LNCAP (cell line): ENCODE measurements around the gene PRSS21.

ENCODE experiments used
- CTCF ChIP-seq: fragments of 450-650 bp; IDR thresholded peaks from 2 replicates; pipeline ENCODE4 v1.5.1; 2017; ENCODE audit warnings: mild to moderate bottlenecking

Gene PRSS21

GRCh38 chr16:2816751-2817339 lies at the start of gene PRSS21:
Gene PRSS21 (plus strand): TSS chr16:2817237. CDS start chr16:2817269, 32 bp downstream.
- TF ChIP-seq CTCF = no peak

GRCh38 chr16:2767891-2768290 lies 49.1 kb upstream of the PRSS21 start:
- no peak for TF ChIP-seq CTCF

DNA sequence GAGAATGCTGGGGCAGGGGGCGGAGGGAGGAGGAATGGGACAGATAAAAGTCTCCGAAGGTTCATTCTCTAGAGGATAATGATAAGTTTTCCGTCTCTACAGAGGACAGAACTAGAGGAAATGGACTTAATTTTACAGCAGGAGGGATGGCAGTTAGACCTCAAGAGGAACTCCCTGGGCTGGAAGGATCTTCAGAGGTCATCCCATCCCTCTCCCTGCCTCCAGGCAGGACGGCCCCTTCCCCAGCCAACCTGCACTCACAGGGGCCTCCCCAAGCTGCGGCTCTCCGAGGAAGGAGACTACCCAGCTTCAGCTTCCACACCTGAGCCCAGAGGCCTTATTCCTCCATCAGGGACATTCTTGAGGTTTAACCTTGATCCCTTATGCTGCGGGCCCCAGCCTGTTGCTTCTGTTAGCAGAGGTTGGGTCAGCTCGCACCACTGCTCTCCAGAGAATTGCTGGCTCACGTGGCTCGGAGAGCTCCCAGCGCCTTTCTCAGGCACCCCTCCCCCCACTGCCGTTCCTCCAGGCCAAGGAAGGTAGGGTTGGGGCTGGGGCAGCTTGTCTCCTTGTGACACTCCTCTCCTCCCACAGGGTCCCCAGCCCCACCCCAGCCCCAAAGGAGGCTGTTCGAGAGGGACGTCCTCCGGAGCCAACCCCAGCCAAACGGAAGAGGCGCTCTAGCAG lies 48.5 kb upstream of the PRSS21 start:
- no peak for TF ChIP-seq CTCF

- TF ChIP-seq CTCF = no peak
Measured at GRCh38 chr16:2769100-2769529, 47.9 kb upstream of the PRSS21 start.

DNA sequence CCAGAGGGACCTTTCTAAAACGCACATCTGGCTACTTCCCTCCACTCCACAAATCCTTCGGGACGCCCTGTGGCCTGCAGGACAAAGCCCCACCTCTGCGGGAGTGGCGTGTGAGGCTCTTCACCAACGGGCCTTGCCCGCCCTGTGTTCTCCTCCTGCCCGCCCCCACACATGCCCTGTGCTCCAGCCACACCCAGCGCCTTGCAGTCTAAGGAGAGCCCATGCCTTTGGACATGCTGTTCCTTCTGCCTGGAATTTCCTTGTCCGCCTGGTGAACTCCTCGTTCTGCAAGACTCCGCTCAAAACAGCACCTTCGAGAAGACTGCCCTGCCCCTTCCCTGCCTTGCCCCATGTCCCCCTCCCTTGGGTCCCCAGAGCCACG lies 47.4 kb upstream of the PRSS21 start:
- no peak for TF ChIP-seq CTCF

DNA sequence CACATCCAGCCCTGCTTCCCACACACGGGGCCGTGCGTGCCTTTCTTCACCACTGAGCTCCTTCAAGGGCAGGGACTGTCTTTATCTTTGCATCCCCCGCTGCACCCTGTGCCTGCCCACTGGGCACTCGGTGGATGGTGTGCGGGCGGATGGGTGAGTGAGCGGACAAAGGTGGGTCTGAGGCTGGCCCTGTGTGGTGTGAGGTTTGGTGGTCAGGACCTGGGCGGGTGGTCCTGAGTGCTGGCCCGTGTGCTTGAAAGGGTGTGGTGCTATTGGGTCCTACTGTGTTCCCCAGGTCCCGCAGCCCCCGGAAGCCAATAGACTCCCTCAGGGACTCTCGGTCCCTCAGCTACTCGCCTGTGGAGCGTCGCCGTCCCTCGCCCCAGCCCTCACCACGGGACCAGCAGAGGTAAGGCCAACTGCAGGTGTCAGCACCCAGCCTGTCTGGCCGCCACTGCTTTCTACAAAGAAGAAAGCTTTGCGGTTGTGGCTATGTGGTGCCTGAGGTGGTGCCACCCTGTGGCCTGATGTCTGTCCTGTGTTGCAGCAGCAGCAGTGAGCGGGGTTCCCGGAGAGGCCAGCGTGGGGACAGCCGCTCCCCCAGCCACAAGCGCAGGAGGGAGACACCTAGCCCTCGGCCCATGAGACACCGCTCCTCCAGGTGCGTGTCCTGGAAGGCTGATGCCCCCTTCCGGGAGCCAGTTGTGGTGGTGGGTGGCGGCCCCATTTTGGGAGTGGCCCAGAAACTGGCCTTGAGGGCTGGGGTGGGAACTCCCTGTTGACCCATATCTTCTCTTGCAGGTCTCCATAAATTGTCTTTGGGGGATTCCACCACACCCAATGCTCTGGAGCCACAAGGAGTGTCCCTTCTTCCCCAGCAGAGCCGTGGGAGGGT lies 46.7 kb upstream of the PRSS21 start:
- TF ChIP-seq CTCF = peak; percentile 16; the same call in 1 of the 2 replicates

GRCh38 chr16:2771496-2772402 lies 45.3 kb upstream of the PRSS21 start:
- TF ChIP-seq CTCF = no peak
